ENCODE results near the gene FAM227B.
"Not testable (repeated sequence)": the region's sequence is repeated elsewhere in the genome, so short reads cannot be mapped to it uniquely, and the experiment has no call there.

Gene FAM227B

GRCh38 chr15:49620658-49621368 lies at the start of gene FAM227B, which contains the start of gene DTWD1:
Gene FAM227B (minus strand): TSS chr15:49620818. CDS start chr15:49615171, 5,647 bp downstream.
Gene DTWD1 (plus strand): TSS chr15:49621048. CDS start chr15:49625168, 4,120 bp downstream.
- peak; percentile 97 for DNase-seq

DNA sequence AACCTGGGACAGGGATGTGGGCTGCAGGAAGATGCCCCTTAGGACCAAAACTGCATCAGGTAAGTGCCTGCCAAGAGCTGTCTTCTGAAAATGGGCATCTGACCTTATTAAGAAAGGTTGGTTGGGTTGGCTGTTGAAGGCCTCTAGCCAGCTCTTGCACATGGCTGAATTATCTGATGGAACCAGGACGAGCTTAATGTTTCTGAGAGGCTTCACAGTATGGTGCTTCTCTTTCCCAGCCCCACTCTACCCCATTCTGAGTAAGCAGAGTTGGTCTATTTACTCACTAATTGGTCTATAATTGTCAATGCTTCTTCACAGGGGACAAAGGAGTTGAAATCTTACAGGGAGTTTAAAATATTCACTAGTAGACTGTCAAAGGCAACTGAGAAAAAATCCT lies 48.7 kb upstream of the FAM227B start:
- no peak for DNase-seq

- not testable (repeated sequence) for DNase-seq
Measured at GRCh38 chr15:49666486-49666885, 45.9 kb upstream of the FAM227B start.

DNA sequence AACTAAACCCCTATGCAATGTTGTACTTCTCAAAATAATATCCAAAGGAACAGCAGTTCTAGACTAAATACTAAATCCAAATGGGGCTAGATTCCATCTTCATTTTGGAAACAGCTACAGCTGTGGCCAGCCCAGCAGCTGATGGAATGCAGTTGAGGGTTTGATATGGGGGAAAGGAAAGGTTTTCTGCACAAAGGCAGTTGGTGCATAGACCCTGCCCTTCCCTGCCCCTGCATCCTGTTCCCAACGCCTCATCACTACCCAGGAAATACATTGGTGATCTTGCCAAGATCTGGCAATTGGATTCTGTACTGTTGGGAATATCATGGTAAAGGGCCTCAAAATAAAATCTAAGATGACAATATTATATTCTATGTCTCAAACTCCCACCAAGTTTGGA lies 44.1 kb upstream of the FAM227B start:
- no peak for DNase-seq

DNA sequence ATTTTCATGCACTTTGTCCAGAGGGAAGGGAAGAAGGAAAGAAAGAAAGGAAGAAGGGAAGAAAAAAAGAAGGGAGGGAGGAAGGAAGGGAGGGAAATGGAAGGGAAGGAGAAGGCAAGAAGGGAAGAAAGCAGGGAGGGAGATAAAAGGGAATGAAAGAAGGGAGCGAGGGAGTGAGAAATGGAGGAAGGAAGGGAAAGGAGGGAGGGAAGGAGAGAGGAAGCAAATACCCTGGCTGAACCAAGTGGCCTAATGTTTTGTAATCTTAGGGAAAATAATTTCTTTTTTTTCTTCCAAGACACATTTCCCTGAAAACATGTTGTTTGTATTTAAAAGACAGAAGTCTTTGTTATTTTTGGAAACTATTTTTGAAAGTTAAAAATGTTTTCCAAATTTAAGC lies 36.1 kb upstream of the FAM227B start:
- DNase-seq, result no peak

DNA sequence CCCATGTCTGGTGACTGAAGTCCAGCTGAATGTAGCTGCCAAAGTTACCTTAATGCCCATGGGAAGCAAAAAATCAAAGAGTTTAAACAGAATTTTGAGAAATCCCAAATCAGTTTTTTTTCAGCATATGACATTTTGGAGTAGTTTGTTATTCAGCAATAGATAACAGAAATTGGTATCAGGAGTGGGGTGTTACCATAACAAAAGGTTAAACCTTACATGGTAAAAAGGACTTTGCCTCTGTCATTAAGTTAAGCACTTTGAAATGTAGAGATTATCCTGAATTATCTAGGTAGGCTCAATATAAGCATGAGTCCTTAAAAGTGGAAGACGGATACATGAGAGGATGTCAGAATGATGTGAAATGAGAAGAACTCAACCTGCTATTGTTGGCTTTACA lies 32.3 kb upstream of the FAM227B start:
- no peak for DNase-seq

GRCh38 chr15:49650676-49651075 lies 30.1 kb upstream of the FAM227B start:
- DNase-seq, result no peak

GRCh38 chr15:49649987-49650386 lies 29.4 kb upstream of the FAM227B start:
- DNase-seq, result no peak

- no peak for DNase-seq
Measured at GRCh38 chr15:49646891-49647290, 26.3 kb upstream of the FAM227B start.

DNA sequence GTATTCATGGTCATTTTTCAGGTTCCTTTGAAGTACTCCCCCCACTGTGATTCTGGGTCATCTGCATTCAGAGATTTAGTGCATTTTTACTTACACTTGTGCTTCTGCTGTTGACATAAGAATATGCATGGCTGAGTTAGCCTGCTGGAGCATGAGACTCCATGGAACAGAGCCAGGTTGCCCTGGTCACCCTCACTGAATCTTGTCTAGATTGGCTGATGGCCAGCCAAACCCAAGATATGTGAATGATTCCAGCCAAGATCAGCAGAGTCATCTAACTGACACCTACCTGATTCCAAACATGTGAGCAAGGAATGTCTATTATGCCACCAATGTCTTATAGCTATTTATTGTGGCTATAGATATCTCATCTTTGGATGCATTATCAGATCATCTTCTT lies 25.3 kb upstream of the FAM227B start:
- DNase-seq, result peak; percentile 81

- no peak for DNase-seq
Measured at GRCh38 chr15:49645277-49645676, 24.7 kb upstream of the FAM227B start.

DNA sequence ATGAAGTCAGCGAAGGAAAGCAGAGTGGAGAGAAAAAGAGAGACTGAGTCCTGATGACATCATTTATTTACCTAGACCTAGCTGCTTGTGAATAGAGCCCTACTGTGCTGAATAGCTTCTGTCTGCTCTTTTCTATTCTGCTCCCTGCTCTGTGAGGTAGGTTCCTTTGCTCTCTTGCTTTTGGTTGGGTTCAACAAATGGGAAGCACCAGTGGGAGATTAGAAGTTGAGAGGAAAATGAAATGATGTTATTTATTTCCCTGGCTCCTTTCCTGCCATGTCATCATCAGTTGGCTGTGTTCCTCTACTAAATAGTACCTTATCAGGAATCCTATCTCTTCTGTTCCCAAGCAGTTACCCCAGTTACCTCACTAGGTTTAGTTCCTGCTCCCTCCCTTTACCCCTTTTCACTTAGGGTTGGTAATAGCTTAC lies 23.8 kb upstream of the FAM227B start:
- peak; percentile 43 for DNase-seq

DNA sequence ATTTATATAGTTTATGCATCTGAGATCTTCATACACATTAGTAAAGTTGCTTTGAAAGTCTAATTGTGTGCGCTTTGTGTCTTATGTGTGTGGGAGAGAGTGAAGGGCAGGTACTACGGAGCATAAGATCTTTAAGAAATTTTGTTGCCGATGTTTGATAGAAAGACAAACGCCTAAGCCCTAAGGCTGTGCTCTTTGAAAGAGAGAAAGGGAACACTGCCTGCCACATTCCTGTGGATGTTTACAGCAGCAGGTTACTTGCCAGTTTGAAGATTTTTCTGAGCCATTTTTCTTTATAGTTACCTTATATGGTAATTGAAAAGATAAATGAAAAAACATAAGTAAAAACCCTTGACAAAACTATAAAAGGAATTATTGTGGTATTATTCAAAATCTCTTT lies 17.2 kb upstream of the FAM227B start:
- no peak for DNase-seq

DNA sequence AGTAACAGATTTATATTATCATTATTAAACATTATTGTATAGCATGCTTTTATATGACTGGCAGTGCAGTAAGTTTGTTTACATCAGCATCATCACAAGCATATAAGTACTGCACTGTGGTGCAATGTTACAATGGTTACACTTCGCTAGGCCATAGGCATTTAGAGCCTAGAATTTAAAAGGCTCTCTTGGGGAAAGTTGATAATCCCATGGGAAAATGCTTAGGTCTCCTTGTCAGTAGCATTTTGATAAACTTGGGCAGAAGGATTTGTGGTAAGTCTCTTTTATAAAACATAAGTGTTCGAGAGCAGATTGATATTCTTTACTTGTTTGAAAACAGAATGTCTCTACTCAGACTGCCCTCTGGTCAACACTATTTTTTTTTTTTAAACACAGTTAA lies 7.8 kb upstream of the FAM227B start:
- no peak for DNase-seq

DNA sequence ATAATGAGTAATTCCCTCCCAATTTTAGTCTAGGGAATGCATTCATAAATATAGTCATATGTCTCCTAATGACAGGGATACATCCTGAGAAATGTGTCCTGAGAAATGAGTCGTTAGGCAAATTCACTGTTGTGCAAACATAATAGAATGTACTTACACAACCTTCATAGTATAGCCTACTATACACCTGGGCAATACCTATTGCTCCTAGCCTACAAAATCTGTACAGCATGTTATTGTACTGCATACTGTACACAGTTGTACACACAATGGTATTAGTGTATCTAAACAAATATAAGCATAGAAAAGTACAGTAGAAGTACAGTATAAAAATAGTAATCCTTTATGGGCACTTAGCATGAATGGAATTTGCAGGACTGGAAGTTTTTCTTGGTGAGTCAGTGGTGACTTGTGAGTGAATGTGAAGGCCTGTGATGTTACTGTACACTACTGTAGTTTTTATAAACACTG lies 6.8 kb upstream of the FAM227B start:
- DNase-seq, result peak; percentile 92

DNA sequence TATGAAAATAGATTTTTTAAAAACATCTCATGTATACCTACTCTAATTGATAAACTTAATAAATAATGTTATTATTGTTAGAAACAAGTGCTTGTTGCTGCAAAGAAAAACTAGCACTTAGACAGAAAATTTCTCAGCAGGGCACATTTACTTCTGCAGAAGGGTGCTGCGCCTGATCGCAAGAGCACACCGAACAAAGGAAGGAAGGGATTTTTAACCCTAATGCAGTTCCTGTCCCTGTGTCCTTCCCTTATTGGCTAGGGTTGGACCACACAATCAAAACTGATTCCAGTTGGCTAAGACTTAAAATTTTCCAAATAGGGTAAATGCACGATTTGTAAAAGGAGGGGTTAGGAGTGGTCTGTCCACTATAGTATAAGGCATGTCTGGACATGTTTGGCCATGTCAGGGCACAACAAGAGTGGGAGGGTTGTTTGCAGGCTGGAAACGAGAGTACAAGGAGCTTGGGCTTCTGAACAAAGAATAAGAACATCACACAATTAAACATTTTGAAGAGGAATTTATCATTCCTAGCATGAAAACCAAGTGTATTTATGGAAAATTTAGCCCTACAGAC lies 4.9 kb upstream of the FAM227B start:
- DNase-seq, result no peak

- peak; percentile 93 for DNase-seq
Measured at GRCh38 chr15:49624056-49624455, 3.4 kb upstream of the FAM227B start.

DNA sequence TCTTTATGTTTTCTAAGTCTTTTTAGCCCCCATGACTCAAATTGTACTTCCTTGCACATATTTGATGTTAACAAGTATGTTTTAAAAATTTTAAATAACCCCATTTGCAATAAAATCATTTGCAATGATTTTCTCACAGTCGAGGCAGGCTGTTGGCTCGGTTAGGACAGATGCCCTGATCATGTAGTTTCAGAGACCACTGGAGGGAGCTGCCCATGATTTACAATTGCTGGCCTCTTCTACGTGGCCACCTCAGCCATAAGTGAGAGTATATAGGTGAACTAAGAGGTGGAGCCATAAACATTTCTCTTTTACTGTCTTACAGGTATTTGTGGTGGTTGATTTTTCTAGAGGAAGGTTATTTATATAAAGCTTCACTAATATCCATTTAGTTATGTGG lies 1.9 kb upstream of the FAM227B start:
- DNase-seq, result peak; percentile 31

- peak; percentile 24 for DNase-seq
Measured at GRCh38 chr15:49621887-49622286, 1.3 kb upstream of the FAM227B start.

DNA sequence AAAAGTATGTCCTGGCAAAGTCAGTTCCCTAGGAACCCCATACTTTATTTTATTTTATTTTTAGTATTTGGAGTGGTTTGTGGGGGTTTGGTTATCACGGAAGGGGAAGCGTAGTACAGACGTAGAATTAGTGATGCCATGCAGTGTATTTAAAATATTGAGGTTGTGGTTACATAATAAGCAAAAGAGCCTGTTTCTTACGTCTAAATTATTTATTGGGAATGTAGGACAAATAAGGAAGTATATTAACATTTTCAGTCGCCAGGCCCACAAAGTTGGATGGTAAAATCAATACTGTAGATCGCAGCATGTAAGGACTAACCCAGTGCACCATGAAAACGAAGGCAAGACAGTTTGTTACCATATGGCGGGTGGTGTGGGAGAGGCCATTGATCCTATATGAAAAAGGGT lies 788 bp upstream of the FAM227B start:
- no peak for DNase-seq

- peak; percentile 27 for DNase-seq
Measured at GRCh38 chr15:49620199-49620598, 419 bp downstream of the FAM227B start.

DNA sequence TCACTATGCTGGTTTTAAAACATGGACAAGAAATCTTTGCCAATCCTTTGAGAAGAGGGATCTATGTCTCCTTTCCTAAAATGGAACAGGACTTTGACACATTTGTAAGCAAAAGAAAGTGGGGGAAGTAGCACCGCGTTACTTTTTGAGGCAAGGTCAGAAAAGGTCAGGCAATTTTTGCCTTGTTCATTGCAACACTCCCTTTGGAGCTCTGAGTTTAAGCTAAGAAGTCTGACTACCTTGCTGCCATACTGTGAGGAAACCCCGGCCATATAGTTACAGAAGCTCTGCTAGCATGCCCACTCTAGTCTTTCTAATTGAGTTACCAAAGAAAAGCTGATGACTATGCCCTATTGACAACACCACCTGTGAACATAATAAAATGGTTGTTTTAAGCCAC lies 1.4 kb downstream of the FAM227B start:
- DNase-seq, result no peak

- not testable (repeated sequence) for DNase-seq
Measured at GRCh38 chr15:49612240-49612639, 8.4 kb downstream of the FAM227B start.

GRCh38 chr15:49610157-49610918 lies 10.3 kb downstream of the FAM227B start:
- no peak for DNase-seq

Measured in EL (cell line).